Activated CD8-positive, alpha-beta T cell treated with anti-CD3 and anti-CD28 coated beads for 36 hours (primary cell): Measurements from ENCODE around the gene ADPRS. TPM values are rescaled to one million over a fixed set of nuclear protein-coding genes. Genes with fewer than 3 reads are reported as not detected.

Experiments
- ATAC-seq: fragments of 200-7000 bp; cut with Tn5 transposase; one replicate; pipeline ENCODE4 v1.10.0; 2021; ENCODE audit warnings: mild to moderate bottlenecking, moderate library complexity
- CTCF ChIA-PET: fragments of 350-600 bp; sonication (Branson Sonifier 250); formaldehyde crosslinking; loops from one replicate; lab custom pipeline; 2021; ENCODE audit warnings: antibody characterized with exemption; lab: Charles Lee
- POLR2A ChIA-PET: fragments of 350-600 bp; sonication (Branson Sonifier 250); formaldehyde crosslinking; loops from one replicate; lab custom pipeline; 2021; ENCODE audit warnings: antibody characterized with exemption; lab: Charles Lee
- DNase-seq: peaks from one replicate; pipeline ENCODE4 v3.0.0-alpha.2; 2020
- H3K27ac Mint-ChIP-seq: one replicate; pipeline ENCODE4 v1.8.0; 2021; ENCODE audit warnings: mild to moderate bottlenecking, mixed read lengths
- H3K27me3 Mint-ChIP-seq: one replicate; pipeline ENCODE4 v1.8.0; 2021; ENCODE audit warnings: mixed read lengths
- H3K36me3 Mint-ChIP-seq: one replicate; pipeline ENCODE4 v1.8.0; 2021; ENCODE audit warnings: low read depth, mixed read lengths
- H3K4me1 Mint-ChIP-seq: one replicate; pipeline ENCODE4 v1.8.0; 2021; ENCODE audit warnings: low read depth, mixed read lengths
- H3K4me3 Mint-ChIP-seq: one replicate; pipeline ENCODE4 v1.8.0; 2021; ENCODE audit warnings: mild to moderate bottlenecking, moderate library complexity, mixed read lengths
- H3K9me3 Mint-ChIP-seq: one replicate; pipeline ENCODE4 v1.8.0; 2021; ENCODE audit warnings: mixed read lengths
- CTCF ChIP-seq: fragments of 200-600 bp; IDR thresholded peaks from one replicate; pipeline ENCODE4 v1.8.0; 2022; ENCODE audit warnings: antibody characterized with exemption, mild to moderate bottlenecking
- intact Hi-C: fragments of 100-400 bp; cut with micrococcal nuclease; formaldehyde crosslinking; loops from one replicate; pipeline ENCODE4 v1.10.0; 2022
- total RNA-seq, 2 experiments: library from RNA; stranded (reverse); gene quantifications; one replicate each; pipeline ENCODE4 v1.2.3, GENCODE V29; 2021

The ADPRS gene
- total RNA-seq, 2 experiments from 2014 or later, result 52.7 to 54.9 TPM

GRCh38 chr1:36093929-36094328, 5.2 kb downstream of the ADPRS start:
- peaks cover 10% of the 10 kb centered on the region for H3K4me1 Mint-ChIP-seq
- peaks cover 22% of the 10 kb centered on the region for H3K36me3 Mint-ChIP-seq
- CTCF ChIA-PET, result interaction anchor here (2.0 to 6.9 kb wide), 3 partner anchors 40 to 192 kb away, joined by 7 to 71 read pairs (median 7); partner anchors contain the start of gene TRAPPC3
- no peaks in the 10 kb centered on the region for H3K9me3 Mint-ChIP-seq
- TF ChIP-seq CTCF, result no peak
- no peaks in the 10 kb centered on the region for H3K27me3 Mint-ChIP-seq
- H3K27ac Mint-ChIP-seq, result no peak overlapping the region
- intact Hi-C loops, result loop anchor here (10.0 kb wide), 1 partner anchor 191 kb away; no protein-coding TSS in a partner anchor
- DNase-seq, result no peak
- ATAC-seq, result no peak
- POLR2A ChIA-PET, result interaction anchor here (1.2 kb wide), 1 partner anchor 14 kb away, joined by 3 read pairs; no protein-coding TSS in a partner anchor
- H3K4me3 Mint-ChIP-seq, result no peak overlapping the region

GRCh38 chr1:36094621-36095061, 5.9 kb downstream of the ADPRS start:
- no peaks in the 10 kb centered on the region for H3K27me3 Mint-ChIP-seq
- no peak for ATAC-seq
- no peaks in the 10 kb centered on the region for H3K9me3 Mint-ChIP-seq
- no peak for DNase-seq
- no peak for TF ChIP-seq CTCF
- H3K4me3 Mint-ChIP-seq, result no peak overlapping the region
- H3K4me1 Mint-ChIP-seq, result peaks cover 8% of the 10 kb centered on the region
- ChIA-PET POLR2A (interaction anchor here (1.1 to 1.2 kb wide), 2 partner anchors 13 to 130 kb away, joined by 3 to 6 read pairs; no protein-coding TSS in a partner anchor), CTCF (interaction anchor here (6.9 kb wide), 1 partner anchor 39 kb away, joined by 71 read pairs; no protein-coding TSS in a partner anchor)
- peaks cover 17% of the 10 kb centered on the region for H3K36me3 Mint-ChIP-seq
- intact Hi-C loops, result loop anchor here (10.0 kb wide), 1 partner anchor 190 kb away; no protein-coding TSS in a partner anchor
- H3K27ac Mint-ChIP-seq, result peak overlapping the region; percentile 46

- POLR2A ChIA-PET, result interaction anchor here (1.1 kb wide), 1 partner anchor 129 kb away, joined by 6 read pairs; no protein-coding TSS in a partner anchor
Measured at GRCh38 chr1:36095760-36096405, 7.2 kb downstream of the ADPRS start.

GRCh38 chr1:36096500-36097432, 8.1 kb downstream of the ADPRS start:
- intact Hi-C loops, result loop anchor here (10.0 kb wide), 1 partner anchor 188 kb away; no protein-coding TSS in a partner anchor

More at GRCh38 chr1:36095760-36096405, 7.2 kb downstream of the ADPRS start:
- DNase-seq (no peak), ATAC-seq (no peak)
- Mint-ChIP-seq H3K36me3 (peaks cover 11% of the 10 kb centered on the region), H3K4me1 (peaks cover 6% of the 10 kb centered on the region), H3K9me3 (no peaks in the 10 kb centered on the region), H3K27ac (no peak overlapping the region), H3K27me3 (no peaks in the 10 kb centered on the region), H3K4me3 (no peak overlapping the region)
- intact Hi-C loops, result loop anchor here (10.0 kb wide), 1 partner anchor 189 kb away; no protein-coding TSS in a partner anchor
- TF ChIP-seq CTCF, result no peak
- CTCF ChIA-PET, result interaction anchor here (1.2 to 6.9 kb wide), 4 partner anchors 11 to 46 kb away, joined by 3 to 71 read pairs (median 4); no protein-coding TSS in a partner anchor

More at GRCh38 chr1:36096500-36097432, 8.1 kb downstream of the ADPRS start:
- DNase-seq, result peak; percentile 32
- TF ChIP-seq CTCF, result no peak
- H3K4me1 Mint-ChIP-seq, result peaks cover 6% of the 10 kb centered on the region
- peak; percentile 43 for ATAC-seq
- peak overlapping the region; percentile 5 for H3K27ac Mint-ChIP-seq
- no peaks in the 10 kb centered on the region for H3K9me3 Mint-ChIP-seq
- no peak overlapping the region for H3K4me3 Mint-ChIP-seq
- POLR2A ChIA-PET, result no interaction called here
- CTCF ChIA-PET, result interaction anchor here (1.2 to 6.9 kb wide), 5 partner anchors 22 to 91 kb away, joined by 3 to 71 read pairs (median 3); no protein-coding TSS in a partner anchor
- no peaks in the 10 kb centered on the region for H3K27me3 Mint-ChIP-seq
- peaks cover 7% of the 10 kb centered on the region for H3K36me3 Mint-ChIP-seq
